LNCaP clone FGC (cell line): Measurements from ENCODE around the gene OR4C11.

ENCODE experiments used
- DNase-seq: peaks from one replicate; pipeline ENCODE4 v3.0.0-alpha.2; 2011; ENCODE audit warnings: low read depth
- H3K4me3 ChIP-seq: 2 replicates; pipeline ENCODE4 v1.5.1; 2011; ENCODE audit warnings: mild to moderate bottlenecking, low read depth, low read length, control low read depth
- CTCF ChIP-seq: IDR thresholded peaks from 2 replicates; pipeline ENCODE4 v1.5.1; 2012; ENCODE audit warnings: mild to moderate bottlenecking; ENCODE audit not compliant: control insufficient read depth, insufficient read depth; ENCODE audit errors: extremely low read depth

Gene OR4C11

GRCh38 chr11:55607545-55607944 is at the start of gene OR4C11:
Gene OR4C11 (minus strand): TSS chr11:55607645. CDS start chr11:55604373, 3,272 bp downstream.
- no peak for TF ChIP-seq CTCF
- H3K4me3 ChIP-seq: no peak within 1 kb of the TSS
- DNase-seq: no peak

- no peak for TF ChIP-seq CTCF
- no peak for DNase-seq
- H3K4me3 ChIP-seq: no peak overlapping the region
These were observed 47.7 kb upstream of the OR4C11 start for GRCh38 chr11:55655096-55655495.

GRCh38 chr11:55652560-55652959 is 45.1 kb upstream of the OR4C11 start:
- no peak overlapping the region for H3K4me3 ChIP-seq
- TF ChIP-seq CTCF: no peak

GRCh38 chr11:55648027-55648426 is 40.6 kb upstream of the OR4C11 start, which contains the start of gene OR4S2:
Gene OR4S2 (plus strand): TSS chr11:55648327. CDS start chr11:55650904, 2,577 bp downstream.
- TF ChIP-seq CTCF: no peak
- DNase-seq: no peak
- no peak within 1 kb of the TSS for H3K4me3 ChIP-seq

More at GRCh38 chr11:55652560-55652959, 45.1 kb upstream of the OR4C11 start:
- no peak for DNase-seq

- no peak for TF ChIP-seq CTCF
- no peak for DNase-seq
- no peak within 1 kb of the TSS for H3K4me3 ChIP-seq
These were observed 27.4 kb upstream of the OR4C11 start, which contains the start of gene OR4P4 for GRCh38 chr11:55634813-55635212. Gene OR4P4 (plus strand): TSS chr11:55635113.

- no peak overlapping the region for H3K4me3 ChIP-seq
- no peak for TF ChIP-seq CTCF
- no peak for DNase-seq
These were observed 17.1 kb upstream of the OR4C11 start for GRCh38 chr11:55624531-55624930.

- no peak for TF ChIP-seq CTCF
- no peak overlapping the region for H3K4me3 ChIP-seq
- DNase-seq: no peak
These were observed 34.9 kb downstream of the OR4C11 start for GRCh38 chr11:55572548-55572947.
